ENCODE data around the gene SEC24D. TPM values are rescaled to one million over a fixed set of nuclear protein-coding genes. Genes with fewer than 3 reads are reported as not detected.

Gene SEC24D
- total and polyA plus RNA-seq, 9 of the 15 experiments (the other 6 are each of a cell fraction or from before 2014, with no cell fraction given), result 7.1 to 22.5 (median 11.3) TPM

- no peak overlapping the region for H3K4me3 ChIP-seq
- no peaks in the 10 kb centered on the region for H3K79me2 ChIP-seq (ENCODE audit: control insufficient read depth, insufficient read depth, low read length)
- no TSS peak for BruUV-seq (replicated peaks)
- no peak overlapping the region for H3K9ac ChIP-seq (ENCODE audit: insufficient read depth in 1 of 2, low read depth in 2 of 2, low read length in 2 of 2)
- H3K9me3 ChIP-seq (replicated peaks; ENCODE audit: control insufficient read depth, insufficient read depth, low read depth, low read length), result no peaks in the 10 kb centered on the region
- FAIRE-seq (no peak), DNase-seq (ENCODE audit: extremely low read depth in 1 of 4, low spot score in 3 of 4) (no peak), ATAC-seq (no peak)
- no peaks in the 10 kb centered on the region for H3K4me1 ChIP-seq (replicated peaks in 1 of 2; ENCODE audit: control insufficient read depth in 2 of 2, insufficient read depth in 2 of 2, low read length in 2 of 2)
- H3K27me3 ChIP-seq (ENCODE audit: control insufficient read depth in 2 of 2, insufficient read depth in 2 of 2, low read length in 2 of 2), result no peaks in the 10 kb centered on the region
- ChIA-PET POLR2A (no interaction called here), CTCF (ENCODE audit: low intra/inter-chr PET ratio) (no interaction called here)
- 0 out of 2 replicates have a peak, but pooled peaks cover 4% of the 10 kb centered on the region for H4K20me1 ChIP-seq (replicated peaks; ENCODE audit: control insufficient read depth, insufficient read depth, low read length)
- H3K9me1 ChIP-seq (ENCODE audit: control insufficient read depth, insufficient read depth, low read length), result no peaks in the 10 kb centered on the region
- no peak overlapping the region for H2AFZ ChIP-seq (ENCODE audit: low read depth, low read length)
- no peak overlapping the region for H3K4me2 ChIP-seq (ENCODE audit: insufficient read depth, low read length)
- intact Hi-C loops (cut with micrococcal nuclease), result no loop called here
- H3K36me3 ChIP-seq (ENCODE audit: control insufficient read depth, insufficient read depth, low read length), result peaks cover 16% of the 10 kb centered on the region
- in situ Hi-C loops (cut with MboI), result no loop called here
- TF ChIP-seq CEBPB (tag; IDR thresholded peaks at IDR 0.05) (no peak), ZBTB17 (CRISPR knock-in tag; IDR thresholded peaks at IDR 0.05) (no peak), HDAC3 (IDR thresholded peaks at IDR 0.05; ENCODE audit: borderline replicate concordance, partially characterized antibody) (no peak), KAT2B (IDR thresholded peaks at IDR 0.05; ENCODE audit: low read depth, low read length) (no peak), ZFX (CRISPR knock-in tag; IDR thresholded peaks at IDR 0.05) (no peak), SRSF1 (IDR thresholded peaks at IDR 0.05; ENCODE audit: low read depth, low read length) (no peak), CGGBP1 (CRISPR knock-in tag; IDR thresholded peaks at IDR 0.05) (no peak), PML (IDR thresholded peaks at IDR 0.05; ENCODE audit: low read length) (no peak), BHLHE40 (IDR thresholded peaks at IDR 0.05; ENCODE audit: low read length) (no peak), ZNF766 (CRISPR knock-in tag; conservative IDR thresholded peaks at IDR 0.05) (no peak), HDAC8 (tag; IDR thresholded peaks at IDR 0.05) (no peak)
- 65% methylated on average over 3 of the region's 3 CpGs for WGBS (ENCODE audit: insufficient coverage, low coverage, missing lambda C conversion rate)
- no peak overlapping the region for H3K27ac ChIP-seq (ENCODE audit: extremely low read depth, low read depth, low read length)
Measured at GRCh38 chr4:118716304-118716703, 119.6 kb downstream of the SEC24D start.
